EH (cell line): ENCODE results near the gene SLC10A3.

Experiments used
- DNase-seq: peaks from one replicate; pipeline ENCODE4 v3.0.0-alpha.2; 2015; ENCODE audit warnings: low read depth

SLC10A3 gene

DNA sequence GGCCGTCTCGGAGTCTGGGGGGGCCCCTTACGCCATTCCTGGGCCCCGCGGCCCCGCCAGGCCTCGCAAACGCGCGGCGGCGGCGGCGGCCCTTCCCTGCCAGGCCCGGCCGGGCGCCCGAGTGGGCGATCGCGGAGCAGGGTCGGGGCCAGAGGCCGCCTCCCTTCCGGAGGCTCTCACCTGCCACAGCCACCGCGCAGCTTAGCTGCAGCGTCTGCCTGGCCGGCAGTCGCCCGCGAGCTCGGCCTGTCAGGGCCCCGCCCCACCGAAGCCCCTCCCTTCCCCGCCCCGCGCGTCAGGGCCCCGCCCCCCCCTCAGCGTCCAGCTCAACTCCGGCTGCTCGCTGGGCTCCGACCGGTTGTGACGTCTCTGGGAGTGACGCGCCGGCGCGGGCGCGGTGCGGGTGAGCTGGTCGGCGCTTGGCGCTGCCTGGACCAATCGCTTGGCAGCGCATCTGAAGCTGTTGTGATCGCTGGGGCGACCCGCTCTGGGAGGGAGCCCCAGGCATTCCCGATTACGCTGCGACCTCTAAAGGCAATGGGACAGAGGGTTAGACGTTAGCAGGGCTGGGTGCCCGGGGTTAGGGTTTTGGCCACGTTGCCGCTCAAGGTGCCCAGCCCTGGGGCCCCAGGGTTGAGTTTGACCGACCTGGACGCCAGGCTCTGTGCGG lies at the start of gene SLC10A3:
Gene SLC10A3, minus strand, starts transcription at position 216 of the 670 bp plus-strand sequence. CDS start 1,689 bp downstream, outside the sequence.
- DNase-seq, result peak; percentile 93

DNA sequence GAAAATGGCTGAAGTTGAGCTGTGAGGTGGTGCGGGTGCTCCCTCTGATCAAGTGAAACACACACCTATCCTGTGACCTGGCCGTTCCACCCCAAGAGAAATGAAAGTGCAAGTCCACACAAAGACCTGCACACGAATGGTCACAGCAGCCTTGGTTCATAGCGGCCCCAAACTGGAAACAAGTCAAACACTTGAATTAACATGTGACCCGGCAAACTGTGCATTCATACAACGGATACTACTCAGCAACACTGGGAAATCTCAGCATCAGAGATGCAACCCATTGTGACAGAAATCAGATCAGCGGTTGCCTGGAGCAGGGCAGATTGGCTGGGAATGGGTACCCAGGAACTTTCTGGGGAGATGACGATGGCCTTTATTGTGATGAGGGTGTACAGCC lies 48.6 kb upstream of the SLC10A3 start:
- DNase-seq, result no peak

DNA sequence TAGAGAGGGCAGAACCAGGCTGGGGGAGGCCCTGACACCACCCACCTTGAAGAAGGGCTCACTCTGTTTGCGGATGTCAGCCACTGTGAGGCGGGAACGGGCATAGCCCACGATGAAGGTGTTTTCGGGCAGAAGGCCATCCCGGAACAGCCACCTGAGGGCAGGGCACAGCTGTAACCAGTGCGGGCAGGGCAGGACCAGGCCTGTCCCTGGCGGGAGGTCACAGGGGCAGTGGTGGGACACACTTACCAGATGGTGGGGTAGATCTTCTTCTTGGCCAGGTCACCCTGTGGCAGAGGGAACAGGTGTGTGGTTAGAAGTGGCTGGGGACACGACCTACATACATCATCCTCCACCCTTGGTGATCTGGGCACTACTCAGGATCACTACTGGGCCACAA lies 45.5 kb upstream of the SLC10A3 start:
- no peak for DNase-seq

DNA sequence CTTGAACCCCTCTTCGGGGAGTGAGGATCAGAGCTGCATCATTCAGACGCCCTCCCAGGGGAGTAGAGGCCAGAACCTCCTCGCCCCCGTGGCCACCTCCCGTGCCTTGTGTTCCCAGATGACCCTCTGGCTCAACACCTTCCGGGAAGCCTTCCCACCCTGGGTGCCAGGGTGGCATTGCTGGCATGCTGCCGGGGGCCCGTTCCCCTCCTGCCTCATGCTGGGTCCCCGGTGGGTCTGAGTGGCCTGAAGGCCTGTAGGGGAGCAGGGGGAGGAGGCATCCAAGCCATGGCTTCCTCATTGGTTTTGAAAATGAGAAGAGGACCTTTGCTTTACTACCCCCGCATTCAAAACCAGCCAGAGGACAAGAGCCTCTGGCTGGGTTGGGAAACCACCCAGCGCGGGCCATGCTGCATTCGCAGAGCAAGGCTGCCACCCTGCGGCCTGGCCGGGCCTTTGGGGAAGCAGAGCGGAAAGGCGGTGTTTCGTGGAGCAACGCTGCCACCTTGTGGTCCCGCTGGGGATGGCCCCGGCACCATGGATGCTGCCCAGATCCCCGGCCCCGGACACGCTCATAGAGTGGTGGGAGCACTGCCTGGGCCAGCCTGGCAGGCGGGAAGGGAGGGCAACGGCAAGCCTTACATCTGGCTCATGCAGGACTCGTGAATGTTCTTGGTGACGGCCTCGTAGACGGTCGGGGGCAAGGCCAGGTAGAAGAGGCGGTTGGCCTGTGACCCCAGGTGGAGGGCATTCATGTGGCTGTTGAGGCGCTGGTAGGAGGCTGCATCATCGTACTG lies 44.3 kb upstream of the SLC10A3 start:
- DNase-seq, result peak; percentile 80

GRCh38 chrX:154532690-154533089 lies 42.3 kb upstream of the SLC10A3 start:
- DNase-seq, result no peak

GRCh38 chrX:154531626-154532025 lies 41.2 kb upstream of the SLC10A3 start:
- DNase-seq, result peak; percentile 86

DNA sequence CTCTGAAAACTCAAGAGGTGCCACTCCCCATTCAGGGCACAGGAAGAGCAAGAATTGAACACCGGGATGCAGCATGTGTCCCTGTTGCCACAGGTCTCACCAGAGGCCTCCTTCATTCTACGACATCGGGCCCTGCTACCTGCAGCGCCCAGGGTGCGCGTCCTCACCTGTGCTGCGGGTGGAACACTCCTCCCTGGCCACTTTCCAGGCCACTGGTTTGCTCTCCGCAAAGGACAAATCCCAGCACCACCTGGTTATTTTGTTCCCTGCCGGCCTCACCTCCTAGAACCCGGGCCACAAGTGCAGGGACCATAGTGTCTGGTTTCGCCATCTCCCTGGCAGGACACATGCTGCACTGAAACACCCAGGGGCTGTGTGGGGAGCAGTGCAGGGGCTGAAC lies 39.9 kb upstream of the SLC10A3 start:
- DNase-seq, result no peak

DNA sequence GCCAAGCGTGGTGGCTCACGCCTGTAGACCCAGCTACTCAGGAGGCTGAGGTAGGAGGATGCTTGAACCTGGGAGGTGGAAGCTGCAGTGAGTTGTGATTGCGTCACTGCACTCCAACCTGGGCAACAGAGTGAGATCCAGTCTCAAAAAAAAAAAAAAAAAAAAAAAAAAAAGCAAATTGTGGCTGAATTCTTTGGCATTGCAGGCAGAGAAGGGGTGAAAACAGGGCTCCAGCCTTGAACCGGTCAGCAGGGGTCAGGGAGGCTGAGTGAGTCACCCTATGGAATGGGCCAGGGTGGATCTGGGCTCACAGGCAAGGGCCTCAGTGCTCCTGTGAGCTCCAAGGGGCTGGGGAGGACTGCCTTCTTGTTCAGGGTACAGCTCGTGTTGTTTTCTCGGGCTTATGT lies 38.8 kb upstream of the SLC10A3 start:
- peak; percentile 66 for DNase-seq

GRCh38 chrX:154526901-154527675 lies 36.7 kb upstream of the SLC10A3 start:
- DNase-seq, result peak; percentile 81

DNA sequence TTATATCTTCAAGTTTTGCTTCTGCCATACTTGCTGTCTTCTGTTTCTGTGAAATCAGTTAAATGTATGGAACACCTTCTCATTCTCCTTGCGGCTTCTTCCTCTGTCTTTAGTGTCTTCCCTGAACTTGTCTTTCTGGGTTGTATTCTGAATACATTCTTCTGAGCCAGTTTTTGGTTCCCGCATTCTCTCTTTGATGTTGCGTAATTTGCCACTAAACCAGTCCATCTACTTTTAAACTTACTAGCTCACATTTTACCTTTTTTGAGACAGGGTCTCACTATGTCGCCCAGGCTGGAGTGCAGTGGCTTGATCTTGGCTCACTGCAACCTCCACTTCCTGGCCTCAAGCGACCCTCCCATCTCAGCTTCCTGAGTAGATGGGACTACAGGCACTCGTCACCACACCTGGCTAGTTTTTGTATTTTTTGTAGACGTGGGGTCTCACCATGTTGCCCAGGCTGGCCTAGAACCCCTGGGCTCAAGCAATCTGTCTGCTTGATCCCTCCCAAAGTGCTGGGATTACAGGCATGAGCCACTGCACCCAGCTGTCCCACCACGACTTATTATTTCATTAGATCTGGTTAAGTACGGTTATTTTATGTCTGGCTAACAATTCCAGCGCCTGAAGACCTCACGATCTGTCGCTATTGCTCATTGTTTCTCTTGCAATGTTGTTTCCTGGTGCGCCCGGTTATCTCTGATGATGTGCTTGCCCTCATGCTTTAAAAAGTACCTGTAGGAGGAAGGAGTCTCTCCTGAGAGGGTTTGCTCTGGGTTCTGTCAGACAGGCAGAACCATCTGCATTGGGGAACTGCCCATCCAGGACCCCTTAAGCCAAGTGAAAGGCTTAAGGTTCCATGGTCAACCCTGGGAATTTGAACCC lies 35.4 kb upstream of the SLC10A3 start:
- no peak for DNase-seq

GRCh38 chrX:154519389-154519788 lies 29.0 kb upstream of the SLC10A3 start:
- DNase-seq, result no peak

DNA sequence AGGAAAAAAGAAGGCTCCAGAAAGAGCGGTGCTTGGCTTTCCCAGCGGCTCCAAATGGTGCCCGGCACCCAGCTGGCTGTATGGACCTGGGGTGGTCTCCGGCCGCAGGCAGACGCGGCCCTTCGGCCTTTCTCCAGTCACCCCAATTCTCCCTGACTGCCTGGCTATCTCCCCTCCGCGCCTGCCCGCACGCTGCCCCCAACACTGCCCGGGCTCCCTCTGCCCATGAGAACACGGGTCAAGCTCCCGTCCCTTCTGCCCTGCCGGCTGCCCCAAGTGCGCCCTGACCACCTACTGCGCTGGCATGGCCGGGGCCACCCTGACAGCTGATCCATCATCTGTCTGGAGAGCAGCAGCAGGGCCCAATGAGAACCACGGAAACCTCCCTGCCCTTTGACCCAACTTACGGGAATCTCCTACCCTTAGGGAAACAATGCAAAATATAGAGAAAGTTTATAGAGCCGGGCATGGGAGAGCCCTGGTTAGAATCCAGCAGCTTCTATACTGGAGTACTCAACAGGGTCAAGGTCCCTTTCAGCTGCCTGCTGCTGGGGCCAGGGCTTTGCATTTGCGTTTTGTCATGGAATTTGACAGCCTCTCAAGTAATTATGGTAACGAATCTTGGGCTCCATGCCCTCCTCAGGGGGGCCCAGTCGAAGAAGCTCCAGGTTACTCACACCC lies 26.8 kb upstream of the SLC10A3 start:
- DNase-seq, result no peak

GRCh38 chrX:154516656-154517100 lies 26.2 kb upstream of the SLC10A3 start:
- DNase-seq, result peak; percentile 52

DNA sequence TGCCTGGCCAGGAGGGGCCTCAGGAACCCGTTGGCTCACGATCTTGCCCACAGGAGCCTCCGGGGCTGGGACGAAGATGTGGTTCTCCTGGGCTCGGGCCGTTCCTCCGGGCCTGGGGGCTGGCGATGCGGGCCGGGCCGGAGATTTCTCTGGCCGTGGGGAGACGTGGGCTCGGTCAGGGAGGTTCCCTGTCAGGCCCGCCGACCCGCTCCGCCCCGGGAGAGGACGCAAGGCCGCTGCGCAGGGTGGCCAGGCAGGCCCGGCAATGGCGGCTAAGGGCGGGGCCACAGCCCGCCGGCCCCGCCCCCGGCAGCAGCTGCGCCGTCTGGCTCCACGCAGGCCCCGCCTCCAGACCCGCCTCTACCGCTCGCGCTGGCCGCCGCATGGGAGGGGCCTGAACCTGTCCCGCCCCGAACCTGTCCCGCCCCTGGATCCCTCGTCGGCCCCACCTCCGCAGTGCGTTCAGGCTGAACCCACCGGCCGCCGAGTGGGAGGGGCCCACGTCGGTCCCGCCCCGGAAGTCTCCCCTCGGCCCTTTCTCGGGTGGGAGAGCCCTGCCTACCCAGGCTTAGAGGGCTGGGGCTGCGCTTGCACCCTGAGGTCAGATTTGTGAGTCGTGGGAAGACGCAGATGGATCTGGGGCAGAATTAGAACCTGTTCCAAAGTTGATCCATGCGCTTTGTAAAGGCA lies 25.7 kb upstream of the SLC10A3 start, which contains the start of gene FAM3A:
Gene FAM3A, minus strand, starts transcription at position 267 of the 690 bp plus-strand sequence. CDS start 460 bp downstream, outside the sequence.
- DNase-seq, result peak; percentile 90

DNA sequence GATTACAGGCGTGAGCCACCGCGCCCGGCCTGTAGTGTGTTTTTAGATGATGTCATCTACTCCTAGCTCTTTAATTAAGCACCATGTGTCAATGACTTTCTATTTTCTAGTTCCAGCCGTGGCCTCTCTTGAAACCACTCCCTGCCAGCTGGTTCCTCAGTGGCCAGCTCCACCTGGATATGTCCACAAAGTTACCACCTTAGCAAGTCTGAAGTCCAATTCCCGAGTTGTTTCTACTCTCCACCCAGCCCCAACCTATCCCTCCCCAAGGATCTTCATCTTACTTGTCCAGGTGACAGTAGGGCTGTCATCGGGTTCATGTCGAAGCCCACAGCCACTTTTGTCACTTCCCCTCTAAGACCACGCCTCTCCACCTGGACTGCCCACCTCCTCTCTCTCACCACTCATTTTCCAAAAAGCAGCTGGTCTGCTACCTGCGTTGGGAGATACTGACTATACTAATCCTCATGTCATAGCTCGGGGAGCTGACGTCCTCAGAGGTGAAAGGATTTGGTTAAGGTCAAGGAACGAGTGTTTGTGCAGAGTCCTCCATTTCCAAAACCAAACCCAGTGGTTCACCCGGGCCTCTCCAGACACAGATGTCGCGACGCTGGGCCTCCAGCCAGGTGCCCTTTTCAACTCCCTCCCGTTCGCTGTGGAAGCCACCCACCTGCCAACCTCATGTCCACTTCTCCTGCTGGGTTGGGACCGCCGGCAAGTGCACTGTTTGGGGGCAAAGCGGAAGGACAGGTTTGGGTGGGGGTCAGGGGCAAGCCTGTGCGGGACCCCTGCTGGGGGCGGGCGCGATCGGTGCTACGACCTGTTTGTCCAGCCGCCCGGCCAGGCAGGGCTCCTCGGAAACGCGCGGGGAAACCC lies 24.9 kb upstream of the SLC10A3 start:
- no peak for DNase-seq

DNA sequence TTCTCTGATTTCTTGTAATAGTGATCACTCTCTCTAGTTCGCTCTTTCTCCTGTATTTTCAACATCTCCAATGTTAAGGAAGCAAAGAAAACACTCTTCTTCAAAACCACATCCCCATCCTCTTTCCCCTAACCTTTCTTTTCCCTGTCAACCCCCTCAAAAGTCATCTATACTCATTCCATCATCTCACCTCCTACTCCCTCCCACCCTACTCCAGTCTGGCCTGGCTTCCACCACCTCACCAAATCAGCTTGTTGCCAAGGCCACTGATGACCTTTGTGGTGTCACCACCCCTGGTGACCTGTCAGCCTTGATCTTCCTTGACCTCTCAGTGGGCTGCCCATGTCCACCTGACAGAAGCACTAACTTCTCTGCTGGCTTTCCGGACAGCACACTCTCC lies 23.3 kb upstream of the SLC10A3 start:
- DNase-seq, result no peak

GRCh38 chrX:154512879-154513553 lies 22.6 kb upstream of the SLC10A3 start:
- DNase-seq, result no peak

DNA sequence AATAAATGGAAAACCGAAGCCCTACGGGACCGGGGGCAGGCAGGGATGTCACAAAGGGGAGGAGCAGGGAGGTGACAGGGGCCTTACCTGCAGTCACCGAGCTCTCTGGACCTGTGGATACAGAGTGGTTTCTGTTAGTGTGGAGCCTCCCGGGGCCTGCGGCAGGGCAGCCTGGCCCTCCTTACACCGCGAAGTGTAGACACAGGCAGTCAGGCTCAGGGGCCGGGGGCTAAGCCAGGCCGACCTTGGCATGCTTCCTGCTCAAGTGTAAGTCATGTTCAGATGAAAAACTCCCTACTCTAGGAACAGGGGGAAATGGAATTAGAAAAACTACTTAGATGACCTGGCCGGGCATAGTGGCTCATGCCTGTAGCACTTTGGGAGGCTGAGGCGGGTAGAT lies 21.3 kb upstream of the SLC10A3 start:
- DNase-seq, result no peak

DNA sequence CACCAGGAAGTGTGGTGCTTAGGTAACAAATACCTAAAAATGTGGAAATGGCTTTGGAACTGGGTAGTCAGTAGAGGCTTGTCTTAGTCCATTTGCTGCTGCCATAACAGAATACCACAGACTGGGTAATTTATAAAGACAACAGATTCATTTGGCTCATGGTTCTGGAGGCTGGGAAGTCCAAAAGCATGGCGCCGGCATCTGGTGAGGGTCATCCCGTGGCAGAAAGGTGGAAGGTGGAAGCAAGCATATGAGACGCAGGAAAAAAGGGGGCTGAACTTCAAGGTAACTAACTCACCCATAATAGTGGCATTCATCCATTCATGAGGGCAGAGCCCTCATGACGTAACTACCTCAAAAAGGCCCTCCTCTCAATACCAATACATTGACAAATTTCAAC lies 19.0 kb upstream of the SLC10A3 start:
- DNase-seq, result no peak
